DMS153 treated with DMSO at 0.1 percent for 48 hours (cell line): ENCODE data around the gene LEMD2.

Source experiments
- DNase-seq: peaks from one replicate; lab custom pipeline; 2025; ENCODE audit not compliant: unreplicated experiment; lab: John Stamatoyannopoulos, UW

Gene LEMD2

GRCh38 chr6:33777398-33778388, 11.2 kb downstream of the LEMD2 start:
- DNase-seq = no peak

- no peak for DNase-seq
Measured at GRCh38 chr6:33776764-33777163, 12.2 kb downstream of the LEMD2 start.

DNA sequence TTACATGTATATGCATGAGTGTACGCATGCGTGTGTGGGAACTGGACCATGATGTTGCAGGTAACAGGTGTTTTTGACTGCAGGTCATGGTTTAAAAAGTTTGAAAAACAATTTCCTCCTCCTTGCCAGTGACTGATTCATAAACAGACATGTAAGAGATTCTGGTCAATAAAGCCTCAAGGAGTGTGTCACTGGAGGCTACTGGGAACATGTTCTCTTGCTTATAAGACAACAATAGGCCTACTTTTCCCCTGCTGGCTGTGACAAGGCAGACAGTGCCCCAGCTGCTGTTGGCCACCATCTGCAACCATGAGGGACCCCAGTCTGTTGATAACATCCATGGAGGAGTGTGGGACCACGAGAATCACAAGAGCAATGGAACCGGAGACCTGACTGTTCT, 12.7 kb downstream of the LEMD2 start:
- DNase-seq = no peak

DNA sequence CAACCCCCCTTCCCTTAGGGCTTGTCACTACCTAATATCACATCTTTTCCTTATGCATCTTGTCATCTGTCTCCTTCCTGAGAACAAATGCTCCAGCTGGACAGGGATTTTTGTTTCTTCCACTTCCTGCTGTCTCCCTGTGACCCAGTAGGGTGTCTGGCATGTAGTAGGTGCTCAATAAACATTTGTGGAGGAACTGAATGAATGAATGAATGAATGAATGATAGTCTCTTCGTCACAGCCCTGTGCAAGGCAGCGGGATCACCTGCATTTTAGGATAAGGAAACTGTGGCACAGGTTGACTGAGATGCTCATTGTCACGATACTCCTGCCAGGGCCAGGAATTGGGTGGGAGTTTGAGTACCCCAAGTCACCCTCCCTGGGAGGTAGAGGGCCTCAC, 14.2 kb downstream of the LEMD2 start:
- no peak for DNase-seq

- no peak for DNase-seq
Measured at GRCh38 chr6:33772902-33773472, 15.9 kb downstream of the LEMD2 start.

GRCh38 chr6:33772082-33772830, 16.7 kb downstream of the LEMD2 start:
- DNase-seq = no peak

- DNase-seq = peak; percentile 65
Measured at GRCh38 chr6:33771146-33772081, 17.5 kb downstream of the LEMD2 start.

DNA sequence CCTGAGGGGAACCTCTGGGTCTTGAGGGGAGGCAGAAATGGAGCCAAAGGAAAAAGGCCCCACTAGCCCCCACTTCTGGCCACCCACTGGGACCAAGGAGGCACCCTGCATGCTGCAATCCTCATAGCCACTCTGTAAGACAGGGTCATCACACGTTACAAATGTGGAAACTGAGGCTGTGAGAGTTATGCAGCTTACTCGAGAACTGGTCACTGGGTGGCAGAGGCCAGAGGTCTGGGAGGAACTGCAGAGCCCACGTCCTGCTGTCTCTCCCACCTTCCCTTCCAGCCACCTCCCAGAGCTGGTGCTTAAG, 18.1 kb downstream of the LEMD2 start:
- DNase-seq = no peak

- no peak for DNase-seq
Measured at GRCh38 chr6:33770124-33770832, 18.7 kb downstream of the LEMD2 start.

DNA sequence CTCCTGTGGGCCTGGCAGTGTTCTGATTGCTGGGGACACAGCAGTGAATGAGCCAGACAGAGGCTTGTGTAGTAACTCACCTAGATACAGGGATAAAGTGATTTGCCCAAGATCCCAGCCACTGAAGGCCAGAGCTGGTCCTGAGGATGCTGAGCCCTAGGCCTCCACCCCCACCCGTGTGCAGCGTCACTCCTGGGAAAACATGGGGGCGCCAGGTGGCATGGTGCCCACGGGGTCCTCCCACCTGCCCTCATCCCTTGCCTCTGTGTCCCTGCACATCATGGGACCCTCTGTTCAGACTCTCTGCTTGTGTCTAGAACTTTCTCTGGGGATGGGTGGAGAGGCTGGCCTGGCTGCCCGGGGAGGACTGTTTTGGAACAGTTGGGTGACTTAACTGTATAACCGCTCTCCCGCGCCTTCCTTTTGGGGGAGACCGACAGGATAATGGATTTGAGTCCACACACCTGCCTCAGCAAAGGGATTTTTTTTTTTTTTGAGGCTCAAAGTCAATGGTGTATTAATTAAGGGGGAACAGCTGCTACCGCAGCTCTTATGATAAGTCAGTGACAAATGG, 19.6 kb downstream of the LEMD2 start:
- no peak for DNase-seq

DNA sequence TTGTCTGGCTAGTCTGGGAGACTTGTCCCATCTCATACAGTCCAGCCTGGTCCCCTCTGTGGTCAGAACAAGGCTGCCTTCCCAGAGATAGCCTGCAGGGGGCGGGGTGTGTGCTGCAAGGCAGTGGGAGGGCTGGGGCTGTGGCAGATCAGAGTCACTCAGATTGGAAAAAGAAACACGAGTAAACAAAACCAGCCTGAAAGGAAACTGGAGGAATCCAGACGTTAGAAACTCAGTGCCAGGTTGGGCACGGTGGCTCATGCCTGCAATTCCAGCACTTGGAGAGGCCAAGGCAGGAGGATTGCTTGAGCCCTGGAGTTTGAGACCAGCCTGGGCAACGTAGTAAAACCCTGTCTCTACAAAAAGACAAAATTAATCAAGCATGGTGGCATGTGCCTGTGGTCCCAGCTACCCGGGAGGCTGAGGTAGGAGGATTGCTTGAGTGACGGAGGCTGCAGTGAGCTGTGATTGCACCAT, 20.2 kb downstream of the LEMD2 start:
- peak; percentile 45 for DNase-seq

DNA sequence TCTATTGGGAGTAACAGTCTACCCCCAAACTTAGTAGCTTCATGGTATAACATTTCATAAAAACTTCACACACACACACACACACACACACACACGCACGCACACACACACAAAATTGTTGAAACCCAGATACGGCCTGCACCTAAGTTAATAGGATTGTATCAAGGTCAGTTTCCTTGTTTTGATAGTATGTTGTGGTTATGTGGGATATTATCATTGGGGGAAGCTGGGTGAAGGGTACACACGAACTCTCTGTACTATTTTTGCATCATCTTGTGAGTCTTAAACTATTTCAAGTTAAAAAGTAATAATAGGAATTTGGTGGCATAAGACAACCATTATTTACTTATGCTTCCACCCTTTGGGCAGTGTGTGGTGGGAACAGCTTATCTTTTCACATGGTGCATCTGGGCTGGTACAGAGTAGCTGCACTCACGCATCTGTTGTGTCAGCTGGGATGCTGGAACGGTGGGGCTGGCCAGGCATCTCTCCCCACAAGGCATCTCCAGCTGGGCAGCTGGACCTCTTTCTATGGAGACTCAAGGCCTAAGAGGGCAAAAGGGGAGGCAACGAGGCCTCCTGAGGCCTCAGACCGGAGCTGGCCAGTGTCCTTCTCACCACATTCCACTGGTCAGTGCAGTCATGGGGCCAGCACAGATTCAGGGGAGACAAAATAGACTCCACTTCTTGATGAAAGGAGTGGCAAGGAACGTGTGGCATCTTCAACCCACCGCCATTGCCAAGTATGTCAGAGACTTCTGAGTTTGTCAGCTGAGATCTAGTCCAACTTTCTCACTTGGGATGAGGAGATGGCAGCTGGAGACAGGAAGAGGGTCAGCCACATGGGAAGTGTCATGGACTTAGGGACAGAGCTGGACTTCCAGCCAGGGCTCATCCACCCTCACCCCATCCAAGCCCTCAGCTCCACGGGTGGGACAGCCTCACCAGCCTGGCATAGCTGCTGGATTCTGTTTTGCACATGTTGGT, 21.7 kb downstream of the LEMD2 start:
- no peak for DNase-seq

DNA sequence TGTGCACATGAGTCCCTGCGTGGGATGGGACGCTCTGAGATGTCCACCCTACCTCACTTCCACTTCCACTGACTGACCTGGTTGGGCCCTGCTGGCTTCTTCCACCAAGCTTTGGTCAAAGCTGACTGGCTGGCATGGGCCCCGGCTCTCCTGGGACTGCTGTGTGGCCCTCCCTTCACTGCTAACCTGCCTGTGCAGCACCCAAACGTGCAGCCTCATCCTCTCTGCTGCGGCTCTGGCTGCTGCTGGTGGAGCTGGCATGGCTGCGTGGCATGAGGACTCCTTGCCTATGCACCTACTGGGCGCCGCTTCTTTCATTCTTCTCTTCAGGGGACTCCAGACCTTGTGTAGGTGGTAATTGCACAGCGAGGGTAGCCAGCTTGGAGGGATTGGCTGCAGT, 23.6 kb downstream of the LEMD2 start:
- DNase-seq = no peak

GRCh38 chr6:33764036-33764435, 24.9 kb downstream of the LEMD2 start:
- DNase-seq = no peak

DNA sequence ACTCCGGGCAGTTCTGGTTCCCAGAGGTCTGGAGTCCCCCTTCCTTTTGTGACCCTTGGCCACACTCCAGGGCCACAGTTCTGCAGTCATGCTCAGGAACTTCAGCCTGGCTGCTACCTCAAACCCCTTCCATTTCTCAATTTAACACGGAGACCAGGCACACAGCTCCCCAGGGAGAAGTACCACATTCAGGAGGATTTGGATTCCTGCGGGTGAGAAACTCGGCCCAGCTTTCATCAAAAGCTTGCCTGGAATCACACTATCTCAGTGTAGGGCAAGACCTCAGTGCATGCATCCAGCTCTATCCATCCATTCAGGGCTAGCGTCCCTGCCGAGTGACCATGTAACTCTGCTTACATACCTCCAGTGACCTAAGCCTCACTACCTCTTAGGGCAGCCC, 25.4 kb downstream of the LEMD2 start:
- no peak for DNase-seq

- no peak for DNase-seq
Measured at GRCh38 chr6:33762713-33763112, 26.2 kb downstream of the LEMD2 start.

- peak; percentile 55 for DNase-seq
Measured at GRCh38 chr6:33761922-33762629, 26.9 kb downstream of the LEMD2 start.

DNA sequence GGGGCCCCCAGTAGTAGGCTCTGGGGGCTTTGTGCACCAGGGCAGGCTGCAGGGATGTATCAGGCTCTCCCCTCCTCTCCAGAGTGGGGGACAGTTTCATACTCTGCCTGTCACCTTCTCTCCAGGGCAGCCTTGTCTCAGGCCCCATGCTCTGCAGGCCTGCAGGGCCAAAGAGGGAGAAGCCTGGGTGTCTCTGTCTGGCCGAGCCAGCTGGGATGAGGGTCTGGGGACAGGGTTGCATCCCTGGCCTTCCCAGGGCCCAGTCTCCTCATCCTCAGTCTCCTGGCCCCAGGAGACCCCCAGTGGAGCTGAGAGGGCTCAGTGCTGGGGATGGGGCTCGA, 27.4 kb downstream of the LEMD2 start:
- DNase-seq = no peak
